Measurements from ENCODE around the gene OLFML2B.
A peak's percentile ranks its signal among the peaks of the same experiment; 100 is the strongest.
"Not testable (repeated sequence)": the region's sequence is repeated elsewhere in the genome, so short reads cannot be mapped to it uniquely, and the experiment has no call there.

Gene OLFML2B

GRCh38 chr1:162019006-162019405 lies 4.7 kb downstream of the OLFML2B start:
- no peak for TF ChIP-seq CTCF (IDR thresholded peaks at IDR 0.05; ENCODE audit: low read depth, low read length, missing control alignments)
- peak; percentile 75 for DNase-seq (ENCODE audit: extremely low read depth, low read depth)
- no peak overlapping the region for H3K4me3 ChIP-seq (replicated peaks; ENCODE audit: low read depth, low read length)

- no peak for DNase-seq (ENCODE audit: extremely low read depth, low read depth)
- TF ChIP-seq CTCF (IDR thresholded peaks at IDR 0.05; ENCODE audit: low read depth, low read length, missing control alignments) = no peak
- H3K4me3 ChIP-seq (replicated peaks; ENCODE audit: low read depth, low read length) = no peak overlapping the region
Measured at GRCh38 chr1:162018418-162018817, 5.3 kb downstream of the OLFML2B start.

- not testable (repeated sequence) for H3K4me3 ChIP-seq (replicated peaks; ENCODE audit: low read depth, low read length)
Measured at GRCh38 chr1:162017791-162018190, 5.9 kb downstream of the OLFML2B start.

GRCh38 chr1:162016631-162017030 lies 7.0 kb downstream of the OLFML2B start:
- TF ChIP-seq CTCF (IDR thresholded peaks at IDR 0.05; ENCODE audit: low read depth, low read length, missing control alignments) = no peak
- no peak for DNase-seq (ENCODE audit: extremely low read depth, low read depth)
- H3K4me3 ChIP-seq (replicated peaks; ENCODE audit: low read depth, low read length) = no peak overlapping the region

More at GRCh38 chr1:162017791-162018190, 5.9 kb downstream of the OLFML2B start:
- DNase-seq (ENCODE audit: extremely low read depth, low read depth) = not testable (repeated sequence)

- no peak for TF ChIP-seq CTCF (IDR thresholded peaks at IDR 0.05; ENCODE audit: low read depth, low read length, missing control alignments)
- DNase-seq (ENCODE audit: extremely low read depth, low read depth) = no peak
Measured at GRCh38 chr1:162015196-162015595, 8.5 kb downstream of the OLFML2B start.

GRCh38 chr1:162014202-162014601 lies 9.5 kb downstream of the OLFML2B start:
- TF ChIP-seq CTCF (IDR thresholded peaks at IDR 0.05; ENCODE audit: low read depth, low read length, missing control alignments) = no peak
- DNase-seq (ENCODE audit: extremely low read depth, low read depth) = no peak
- no peak overlapping the region for H3K4me3 ChIP-seq (replicated peaks; ENCODE audit: low read depth, low read length)

More at GRCh38 chr1:162015196-162015595, 8.5 kb downstream of the OLFML2B start:
- no peak overlapping the region for H3K4me3 ChIP-seq (replicated peaks; ENCODE audit: low read depth, low read length)

- H3K4me3 ChIP-seq (replicated peaks; ENCODE audit: low read depth, low read length) = no peak overlapping the region
- no peak for DNase-seq (ENCODE audit: extremely low read depth, low read depth)
- TF ChIP-seq CTCF (IDR thresholded peaks at IDR 0.05; ENCODE audit: low read depth, low read length, missing control alignments) = no peak
Measured at GRCh38 chr1:162013289-162013688, 10.4 kb downstream of the OLFML2B start.
